KMS-11 (cell line): ENCODE measurements around the gene CR1L.
"Not testable (repeated sequence)": the region's sequence is repeated elsewhere in the genome, so short reads cannot be mapped to it uniquely, and the experiment has no call there.

Experiments used
- H2AFZ ChIP-seq: fragments of 200-600 bp; sonication (generic); 2 replicates; pipeline ENCODE4 v1.6.1; 2016; ENCODE audit warnings: antibody characterized with exemption, mixed run types, low read depth
- H3K27ac ChIP-seq: fragments of 200-600 bp; sonication (generic); 2 replicates; pipeline ENCODE4 v1.6.1; 2016; ENCODE audit warnings: mild to moderate bottlenecking, mixed run types
- H3K27me3 ChIP-seq: fragments of 200-600 bp; sonication (generic); 2 replicates; pipeline ENCODE4 v1.6.1; 2017; ENCODE audit warnings: mild to moderate bottlenecking, low read depth, mixed run types, moderate library complexity; ENCODE audit not compliant: insufficient read depth
- H3K36me3 ChIP-seq: fragments of 200-600 bp; sonication (generic); 2 replicates; pipeline ENCODE4 v1.6.1; 2017; ENCODE audit warnings: mild to moderate bottlenecking, mixed run types; ENCODE audit not compliant: insufficient read depth
- H3K4me1 ChIP-seq: fragments of 200-600 bp; sonication (generic); 2 replicates; pipeline ENCODE4 v1.6.1; 2016; ENCODE audit warnings: mild to moderate bottlenecking, low read depth, mixed run types; ENCODE audit not compliant: poor library complexity, severe bottlenecking
- H3K4me2 ChIP-seq: fragments of 200-600 bp; sonication (generic); 2 replicates; pipeline ENCODE4 v1.7.0; 2016; ENCODE audit warnings: mild to moderate bottlenecking, mixed run types
- H3K4me3 ChIP-seq: fragments of 200-600 bp; sonication (generic); IDR thresholded peaks from 2 replicates; pipeline ENCODE4 v1.6.1; 2017; ENCODE audit warnings: low read depth, low read length, mixed read lengths; ENCODE audit not compliant: insufficient read depth
- H3K79me2 ChIP-seq: fragments of 200-600 bp; sonication (generic); 2 replicates; pipeline ENCODE4 v1.6.1; 2016; ENCODE audit warnings: low read depth, mixed run types; ENCODE audit not compliant: insufficient read depth
- H3K9ac ChIP-seq: fragments of 200-600 bp; sonication (generic); 2 replicates; pipeline ENCODE4 v1.6.1; 2016; ENCODE audit warnings: mild to moderate bottlenecking, mixed run types
- H4K20me1 ChIP-seq: fragments of 200-600 bp; sonication (generic); 2 replicates; pipeline ENCODE4 v1.6.1; 2016; ENCODE audit warnings: mild to moderate bottlenecking, mixed run types; ENCODE audit not compliant: insufficient read depth
- CTCF ChIP-seq: fragments of 200-600 bp; sonication (generic); conservative IDR thresholded peaks from 2 replicates; pipeline ENCODE4 v1.6.1; 2017; ENCODE audit warnings: low read depth, mild to moderate bottlenecking, antibody characterized with exemption, low read length, moderate library complexity, mixed read lengths

Gene CR1L

GRCh38 chr1:207703712-207704111 is 58.8 kb downstream of the CR1L start:
- Histone ChIP-seq H3K79me2 (no peaks in the 10 kb centered on the region), H3K4me3 (no peak overlapping the region), H2AFZ (no peak overlapping the region), H3K4me2 (no peak overlapping the region), H3K27ac (no peak overlapping the region), H3K36me3 (no peaks in the 10 kb centered on the region), H3K27me3 (no peaks in the 10 kb centered on the region), H3K4me1 (no peaks in the 10 kb centered on the region), H3K9ac (no peak overlapping the region), H4K20me1 (no peaks in the 10 kb centered on the region)
- no peak for TF ChIP-seq CTCF

- not testable (repeated sequence) for H3K9ac ChIP-seq, H2AFZ ChIP-seq, H4K20me1 ChIP-seq, H3K27ac ChIP-seq, H3K4me3 ChIP-seq, H3K4me1 ChIP-seq, H3K4me2 ChIP-seq, H3K79me2 ChIP-seq, H3K36me3 ChIP-seq, H3K27me3 ChIP-seq
Measured at GRCh38 chr1:207708004-207708403, 63.1 kb downstream of the CR1L start.

GRCh38 chr1:207711285-207711684 is 66.4 kb downstream of the CR1L start:
- no peak overlapping the region for H3K27ac ChIP-seq
- no peak overlapping the region for H3K4me2 ChIP-seq
- H3K79me2 ChIP-seq = no peaks in the 10 kb centered on the region
- no peak overlapping the region for H3K9ac ChIP-seq
- no peaks in the 10 kb centered on the region for H3K36me3 ChIP-seq
- no peaks in the 10 kb centered on the region for H3K4me1 ChIP-seq
- TF ChIP-seq CTCF = no peak
- H3K27me3 ChIP-seq = no peaks in the 10 kb centered on the region
- H3K4me3 ChIP-seq = no peak overlapping the region
- H4K20me1 ChIP-seq = no peaks in the 10 kb centered on the region
- H2AFZ ChIP-seq = no peak overlapping the region

GRCh38 chr1:207712701-207713100 is 67.8 kb downstream of the CR1L start:
- not testable (repeated sequence) for H3K36me3 ChIP-seq, H3K27me3 ChIP-seq, H3K4me2 ChIP-seq, H3K79me2 ChIP-seq, H2AFZ ChIP-seq, H3K27ac ChIP-seq, H3K4me1 ChIP-seq, H3K9ac ChIP-seq, H3K4me3 ChIP-seq, H4K20me1 ChIP-seq

GRCh38 chr1:207713529-207713928 is 68.6 kb downstream of the CR1L start:
- H4K20me1 ChIP-seq = no peaks in the 10 kb centered on the region
- TF ChIP-seq CTCF = no peak
- H3K27me3 ChIP-seq = no peaks in the 10 kb centered on the region
- H3K27ac ChIP-seq = no peak overlapping the region
- H3K4me1 ChIP-seq = no peaks in the 10 kb centered on the region
- no peak overlapping the region for H3K4me3 ChIP-seq
- H3K4me2 ChIP-seq = no peak overlapping the region
- no peaks in the 10 kb centered on the region for H3K36me3 ChIP-seq
- no peak overlapping the region for H2AFZ ChIP-seq
- no peaks in the 10 kb centered on the region for H3K79me2 ChIP-seq
- no peak overlapping the region for H3K9ac ChIP-seq
